NCI-H2227 (cell line): ENCODE results near the gene ONECUT3.

ENCODE experiments used
- DNase-seq: peaks from one replicate; lab custom pipeline; 2025; ENCODE audit not compliant: unreplicated experiment; lab: John Stamatoyannopoulos, UW

The ONECUT3 gene

GRCh38 chr19:1767464-1767933, 14.2 kb downstream of the ONECUT3 start:
- peak; percentile 52 for DNase-seq

DNA sequence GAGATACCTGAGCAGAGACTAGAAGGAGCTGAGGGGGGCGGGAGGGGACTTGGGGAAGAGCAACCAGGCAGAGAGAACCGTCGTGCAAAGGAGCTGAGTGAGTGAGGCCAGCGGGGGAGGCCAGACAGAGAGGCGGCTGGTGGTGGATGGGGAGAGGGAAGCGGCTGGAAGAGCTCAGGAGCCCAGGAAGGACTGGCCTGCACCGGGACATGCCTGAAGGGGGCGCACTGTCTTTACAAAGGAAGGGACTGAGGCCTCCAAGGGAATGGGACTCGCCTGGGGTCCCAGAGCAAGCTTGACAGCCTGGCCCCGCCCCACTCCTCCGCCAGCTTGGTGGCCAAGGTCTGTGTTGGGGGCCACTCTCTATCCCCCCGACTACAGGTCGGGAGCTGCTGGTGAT, 14.9 kb downstream of the ONECUT3 start:
- DNase-seq = no peak

- DNase-seq = no peak
These were observed 15.8 kb downstream of the ONECUT3 start for GRCh38 chr19:1768918-1769644.

DNA sequence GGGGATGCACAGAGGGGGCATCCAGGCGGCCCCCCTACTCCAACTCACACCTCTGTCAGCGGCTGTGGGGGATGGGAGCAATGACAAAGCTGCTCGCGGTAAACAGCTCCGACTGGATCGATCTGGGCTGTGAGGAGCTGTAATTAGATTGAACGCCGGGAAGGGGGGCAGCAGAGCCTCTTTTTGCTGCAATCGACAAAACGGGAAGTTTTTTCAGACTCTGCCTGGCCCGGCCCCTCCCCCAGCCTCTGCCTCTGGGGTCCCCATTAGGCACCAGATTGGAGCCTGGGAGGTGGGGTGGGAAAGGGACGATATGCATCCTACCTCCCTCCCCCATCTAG, 16.3 kb downstream of the ONECUT3 start:
- DNase-seq = no peak

GRCh38 chr19:1770866-1771576, 17.7 kb downstream of the ONECUT3 start:
- DNase-seq = no peak

DNA sequence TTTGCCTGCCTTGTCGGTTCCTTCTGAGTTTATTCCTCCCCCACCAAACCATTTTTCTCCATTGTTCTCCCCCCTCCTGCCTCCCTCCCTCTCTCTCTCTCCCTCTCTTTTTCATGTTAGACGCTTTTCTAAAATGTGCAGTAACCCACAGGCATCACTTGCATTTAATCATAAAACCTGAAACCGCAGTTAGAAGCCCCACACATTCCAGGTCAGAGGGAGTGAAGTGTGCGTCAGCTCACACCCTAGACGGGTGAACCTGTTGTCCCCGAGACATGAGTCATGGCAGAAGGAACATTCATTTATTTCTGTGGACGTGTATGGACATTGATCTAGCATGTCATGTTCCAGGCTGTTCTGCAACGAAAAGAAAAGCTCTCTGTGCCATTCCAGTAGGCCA, 19.9 kb downstream of the ONECUT3 start:
- DNase-seq = no peak

GRCh38 chr19:1774989-1775772, 21.9 kb downstream of the ONECUT3 start:
- DNase-seq = no peak

- DNase-seq = no peak
These were observed 22.8 kb downstream of the ONECUT3 start for GRCh38 chr19:1775951-1776605.

- DNase-seq = no peak
These were observed 23.4 kb downstream of the ONECUT3 start for GRCh38 chr19:1776606-1777147.

- DNase-seq = no peak
These were observed 23.8 kb downstream of the ONECUT3 start for GRCh38 chr19:1777149-1777548.

GRCh38 chr19:1779574-1779973, 26.3 kb downstream of the ONECUT3 start:
- DNase-seq = no peak

DNA sequence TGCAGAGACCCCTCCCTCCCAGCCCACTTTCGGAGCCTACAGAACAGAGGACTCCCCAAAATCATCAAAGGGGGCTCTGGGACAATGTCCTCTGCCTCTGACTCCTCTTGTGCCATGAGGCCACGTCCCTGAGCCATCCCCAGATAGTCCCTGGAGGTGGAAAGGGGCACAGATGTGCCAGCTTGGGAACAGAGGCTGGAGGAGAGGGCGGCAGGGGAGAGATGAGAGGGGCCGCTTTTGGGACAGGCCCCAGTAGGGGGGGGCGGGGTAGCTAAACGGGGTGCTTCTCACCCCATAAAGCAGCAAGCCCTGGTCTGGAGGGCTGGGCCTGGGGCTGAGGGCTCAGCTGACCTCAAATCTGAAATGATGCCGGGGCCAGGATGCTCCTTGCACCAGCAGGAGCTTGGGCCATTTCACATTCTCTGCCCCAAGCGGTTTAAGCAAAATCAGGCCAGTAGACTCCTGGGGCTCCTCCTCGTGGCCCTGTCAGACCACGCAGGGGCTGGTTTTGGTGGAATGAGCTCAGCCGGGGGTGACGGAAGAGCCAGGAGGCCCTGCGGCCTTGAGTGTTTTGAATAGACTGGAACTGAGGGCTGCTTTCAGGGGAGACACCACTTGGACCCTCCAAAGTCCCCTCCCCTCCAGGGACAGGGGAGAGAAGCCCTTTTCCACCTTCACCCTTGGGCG, 27.1 kb downstream of the ONECUT3 start:
- DNase-seq = no peak

GRCh38 chr19:1782521-1782920, 29.2 kb downstream of the ONECUT3 start:
- no peak for DNase-seq

- DNase-seq = no peak
These were observed 30.0 kb downstream of the ONECUT3 start for GRCh38 chr19:1783354-1783753.

GRCh38 chr19:1783874-1784273, 30.6 kb downstream of the ONECUT3 start:
- DNase-seq = no peak

GRCh38 chr19:1785310-1785709, 32.0 kb downstream of the ONECUT3 start:
- no peak for DNase-seq

- DNase-seq = no peak
These were observed 33.4 kb downstream of the ONECUT3 start for GRCh38 chr19:1786668-1787067.

GRCh38 chr19:1787116-1787515, 33.8 kb downstream of the ONECUT3 start:
- no peak for DNase-seq

GRCh38 chr19:1789261-1790041, 36.1 kb downstream of the ONECUT3 start:
- no peak for DNase-seq
